Astrocyte (in vitro differentiated cells and primary cell): Measurements from ENCODE around the gene BANK1. TPM values are rescaled to one million over a fixed set of nuclear protein-coding genes. Genes with fewer than 3 reads are reported as not detected.

Experiments
- DNase-seq: peaks from one replicate; pipeline ENCODE4 v3.0.0-alpha.2; 2010; ENCODE audit warnings: low read depth
- FAIRE-seq: peaks from 2 replicates; lab custom pipeline; 2011; peaks lifted over from hg19 to GRCh38; lab: Jason Lieb, UNC
- H2AFZ ChIP-seq: 2 replicates; pipeline ENCODE4 v1.6.0; 2012; ENCODE audit warnings: low read depth, low read length, inconsistent platforms
- H3K27ac ChIP-seq: 2 replicates; pipeline ENCODE4 v1.5.1; 2011; ENCODE audit warnings: low read depth, low read length, inconsistent platforms
- H3K27me3 ChIP-seq: 2 replicates; pipeline ENCODE4 v1.6.0; 2011; ENCODE audit warnings: low read length, inconsistent platforms; ENCODE audit not compliant: insufficient read depth
- H3K36me3 ChIP-seq: 2 replicates; pipeline ENCODE4 v1.5.1; 2011; ENCODE audit warnings: low read length, inconsistent platforms; ENCODE audit not compliant: insufficient read depth
- H3K4me1 ChIP-seq: 2 replicates; pipeline ENCODE4 v1.5.1; 2011; ENCODE audit warnings: low read length, inconsistent platforms; ENCODE audit not compliant: insufficient read depth
- H3K4me2 ChIP-seq: 2 replicates; pipeline ENCODE4 v1.6.0; 2012; ENCODE audit warnings: low read length, inconsistent platforms
- H3K4me3 ChIP-seq: 2 replicates; pipeline ENCODE4 v1.5.1; 2011; ENCODE audit warnings: low read depth, mild to moderate bottlenecking, low read length, inconsistent platforms; ENCODE audit not compliant: insufficient read depth
- H3K79me2 ChIP-seq: 2 replicates; pipeline ENCODE4 v1.6.0; 2012; ENCODE audit warnings: mild to moderate bottlenecking, low read length, inconsistent platforms; ENCODE audit not compliant: insufficient read depth
- H3K9ac ChIP-seq: 2 replicates; pipeline ENCODE4 v1.6.0; 2012; ENCODE audit warnings: mild to moderate bottlenecking, low read length, inconsistent platforms
- H3K9me3 ChIP-seq: 2 replicates; pipeline ENCODE4 v1.5.1; 2012; ENCODE audit warnings: low read depth, mild to moderate bottlenecking, low read length, inconsistent platforms; ENCODE audit not compliant: insufficient read depth
- H4K20me1 ChIP-seq: 2 replicates; pipeline ENCODE4 v1.6.0; 2012; ENCODE audit warnings: low read length, inconsistent platforms; ENCODE audit not compliant: insufficient read depth
- H3K27ac Mint-ChIP-seq: one replicate; pipeline ENCODE4 v1.8.0; 2021; ENCODE audit warnings: mild to moderate bottlenecking, mixed read lengths; ENCODE audit not compliant: unreplicated experiment
- H3K27me3 Mint-ChIP-seq: one replicate; pipeline ENCODE4 v1.8.0; 2021; ENCODE audit warnings: low read depth, mixed read lengths; ENCODE audit not compliant: unreplicated experiment
- H3K36me3 Mint-ChIP-seq: one replicate; pipeline ENCODE4 v1.8.0; 2021; ENCODE audit warnings: low read depth, mixed read lengths; ENCODE audit not compliant: unreplicated experiment
- H3K4me1 Mint-ChIP-seq: one replicate; pipeline ENCODE4 v1.8.0; 2021; ENCODE audit warnings: low read depth, mixed read lengths; ENCODE audit not compliant: unreplicated experiment
- H3K4me3 Mint-ChIP-seq: one replicate; pipeline ENCODE4 v1.8.0; 2021; ENCODE audit warnings: mild to moderate bottlenecking, moderate library complexity, mixed read lengths; ENCODE audit not compliant: unreplicated experiment
- H3K9me3 Mint-ChIP-seq: one replicate; pipeline ENCODE4 v1.8.0; 2021; ENCODE audit warnings: mild to moderate bottlenecking, mixed read lengths; ENCODE audit not compliant: unreplicated experiment
- EZH2 ChIP-seq: IDR thresholded peaks from 2 replicates; pipeline ENCODE4 v1.6.1; 2012; ENCODE audit warnings: mild to moderate bottlenecking, low read length, inconsistent platforms; ENCODE audit not compliant: insufficient read depth
- total RNA-seq: library from RNA; stranded (reverse); gene quantifications from 2 replicates; pipeline ENCODE4 v1.2.1, GENCODE V29; 2021
- TF ChIP-seq, protein P1 (sequence below): IDR thresholded peaks from 2 replicates; pipeline ENCODE4 v1.5.1; 2011; ENCODE audit warnings: low read depth, mild to moderate bottlenecking, inconsistent platforms, low read length, moderate library complexity; ENCODE audit not compliant: insufficient read depth

The BANK1 gene
- total RNA-seq, 1 donor from 2014 or later, result 1.3 TPM

GRCh38 chr4:102116121-102116520, 325.6 kb downstream of the BANK1 start:
- Mint-ChIP-seq H3K27me3 (no peaks in the 10 kb centered on the region), H3K4me3 (no peak overlapping the region), H3K27ac (no peak overlapping the region), H3K4me1 (no peaks in the 10 kb centered on the region), H3K9me3 (peaks cover 3% of the 10 kb centered on the region), H3K36me3 (no peaks in the 10 kb centered on the region)
- Histone ChIP-seq H3K9ac (no peak overlapping the region), H2AFZ (no peak overlapping the region), H3K27me3 (no peaks in the 10 kb centered on the region), H3K79me2 (no peaks in the 10 kb centered on the region), H3K9me3 (no peaks in the 10 kb centered on the region), H3K4me3 (no peak overlapping the region), H4K20me1 (no peaks in the 10 kb centered on the region), H3K36me3 (no peaks in the 10 kb centered on the region), H3K27ac (no peak overlapping the region), H3K4me2 (no peak overlapping the region), H3K4me1 (no peaks in the 10 kb centered on the region)
- DNase-seq (no peak), FAIRE-seq (no peak)
- TF ChIP-seq, protein P1, sequence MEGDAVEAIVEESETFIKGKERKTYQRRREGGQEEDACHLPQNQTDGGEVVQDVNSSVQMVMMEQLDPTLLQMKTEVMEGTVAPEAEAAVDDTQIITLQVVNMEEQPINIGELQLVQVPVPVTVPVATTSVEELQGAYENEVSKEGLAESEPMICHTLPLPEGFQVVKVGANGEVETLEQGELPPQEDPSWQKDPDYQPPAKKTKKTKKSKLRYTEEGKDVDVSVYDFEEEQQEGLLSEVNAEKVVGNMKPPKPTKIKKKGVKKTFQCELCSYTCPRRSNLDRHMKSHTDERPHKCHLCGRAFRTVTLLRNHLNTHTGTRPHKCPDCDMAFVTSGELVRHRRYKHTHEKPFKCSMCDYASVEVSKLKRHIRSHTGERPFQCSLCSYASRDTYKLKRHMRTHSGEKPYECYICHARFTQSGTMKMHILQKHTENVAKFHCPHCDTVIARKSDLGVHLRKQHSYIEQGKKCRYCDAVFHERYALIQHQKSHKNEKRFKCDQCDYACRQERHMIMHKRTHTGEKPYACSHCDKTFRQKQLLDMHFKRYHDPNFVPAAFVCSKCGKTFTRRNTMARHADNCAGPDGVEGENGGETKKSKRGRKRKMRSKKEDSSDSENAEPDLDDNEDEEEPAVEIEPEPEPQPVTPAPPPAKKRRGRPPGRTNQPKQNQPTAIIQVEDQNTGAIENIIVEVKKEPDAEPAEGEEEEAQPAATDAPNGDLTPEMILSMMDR, result no peak

- no peak overlapping the region for H2AFZ ChIP-seq
- no peaks in the 10 kb centered on the region for H3K9me3 ChIP-seq
- H3K79me2 ChIP-seq, result no peaks in the 10 kb centered on the region
- TF ChIP-seq, protein P1, result no peak
- no peak for TF ChIP-seq EZH2
- Mint-ChIP-seq H3K9me3 (peaks cover 13% of the 10 kb centered on the region), H3K4me3 (no peak overlapping the region), H3K27me3 (no peaks in the 10 kb centered on the region), H3K27ac (no peak overlapping the region), H3K4me1 (no peaks in the 10 kb centered on the region), H3K36me3 (no peaks in the 10 kb centered on the region)
- DNase-seq (no peak), FAIRE-seq (no peak)
- no peaks in the 10 kb centered on the region for H3K36me3 ChIP-seq
- H3K27ac ChIP-seq, result no peak overlapping the region
- no peak overlapping the region for H3K4me3 ChIP-seq
- H4K20me1 ChIP-seq, result no peaks in the 10 kb centered on the region
- H3K27me3 ChIP-seq, result no peaks in the 10 kb centered on the region
- H3K4me2 ChIP-seq, result no peak overlapping the region
- H3K9ac ChIP-seq, result no peak overlapping the region
- no peaks in the 10 kb centered on the region for H3K4me1 ChIP-seq
Measured at GRCh38 chr4:102120846-102121245, 330.3 kb downstream of the BANK1 start.
